Neural cell (in vitro differentiated cells): ENCODE data around the gene CRYBA1. TPM values are rescaled to one million over a fixed set of nuclear protein-coding genes. Genes with fewer than 3 reads are reported as not detected.

ENCODE experiments used
- H2AFZ ChIP-seq: fragments of 200-600, 300-800 bp; sonication (generic), shearing (Covaris generic); 2 replicates; pipeline ENCODE4 v1.6.0; 2014; ENCODE audit warnings: low read depth, mild to moderate bottlenecking, antibody characterized with exemption, low read length, moderate library complexity
- H3F3A ChIP-seq: fragments of 200-600 bp; shearing (Covaris generic); 2 replicates; pipeline ENCODE4 v1.6.1; 2016; ENCODE audit warnings: mild to moderate bottlenecking, moderate library complexity, mixed read lengths, antibody characterized with exemption, low read length; ENCODE audit not compliant: insufficient read depth, poor library complexity, severe bottlenecking
- H3K27ac ChIP-seq: fragments of 200-600, 300-800 bp; sonication (generic), shearing (Covaris generic); 2 replicates; pipeline ENCODE4 v1.5.1; 2014; ENCODE audit warnings: mild to moderate bottlenecking, low read length, moderate library complexity
- H3K27me3 ChIP-seq: fragments of 300-800, 200-600 bp; sonication (generic), shearing (Covaris generic); 2 replicates; pipeline ENCODE4 v1.6.0; 2014; ENCODE audit warnings: mild to moderate bottlenecking, low read depth, low read length, moderate library complexity; ENCODE audit not compliant: insufficient read depth
- H3K36me3 ChIP-seq: fragments of 300-800, 200-600 bp; sonication (generic), shearing (Covaris generic); 2 replicates; pipeline ENCODE4 v1.5.1; 2014; ENCODE audit warnings: mild to moderate bottlenecking, antibody characterized with exemption, low read length, moderate library complexity; ENCODE audit not compliant: insufficient read depth
- H3K4me2 ChIP-seq: fragments of 300-800, 200-600 bp; sonication (generic), shearing (Covaris generic); 2 replicates; pipeline ENCODE4 v1.6.0; 2014; ENCODE audit warnings: mild to moderate bottlenecking, low read length
- H3K4me3 ChIP-seq: fragments of 300-800, 200-600 bp; sonication (generic), shearing (Covaris generic); 2 replicates; pipeline ENCODE4 v1.5.1; 2014; ENCODE audit warnings: mild to moderate bottlenecking, low read length, moderate library complexity
- H3K79me2 ChIP-seq: fragments of 200-600 bp; shearing (Covaris generic); replicated peaks from 2 replicates; pipeline ENCODE4 v1.6.0; 2014; ENCODE audit warnings: mild to moderate bottlenecking, low read length, moderate library complexity; ENCODE audit not compliant: insufficient read depth
- H3K9ac ChIP-seq: fragments of 300-800, 200-600 bp; sonication (generic), shearing (Covaris generic); 2 replicates; pipeline ENCODE4 v1.6.1; 2016; ENCODE audit warnings: mild to moderate bottlenecking, low read length, mixed read lengths
- H3K9me2 ChIP-seq: fragments of 200-600 bp; shearing (Covaris generic); 2 replicates; pipeline ENCODE4 v1.6.1; 2016; ENCODE audit warnings: mild to moderate bottlenecking, low read length, mixed read lengths; ENCODE audit not compliant: insufficient read depth
- H3K9me3 ChIP-seq: fragments of 200-600, 300-800 bp; sonication (generic), shearing (Covaris generic); 2 replicates; pipeline ENCODE4 v1.6.1; 2016; ENCODE audit warnings: mild to moderate bottlenecking, mixed run types, low read length, moderate library complexity, mixed read lengths
- H4K20me1 ChIP-seq: fragments of 200-600 bp; shearing (Covaris generic); 2 replicates; pipeline ENCODE4 v1.6.1; 2016; ENCODE audit warnings: mild to moderate bottlenecking, mixed run types; ENCODE audit not compliant: insufficient read depth
- CTCF ChIP-seq: fragments of 450-650 bp; IDR thresholded peaks from 2 replicates; pipeline ENCODE4 v1.5.1; 2014; ENCODE audit warnings: antibody characterized with exemption, mild to moderate bottlenecking, moderate library complexity; ENCODE audit not compliant: poor library complexity, severe bottlenecking
- EP300 ChIP-seq: fragments of 450-650 bp; conservative IDR thresholded peaks from 2 replicates; pipeline ENCODE4 v1.6.1; 2014; ENCODE audit warnings: antibody characterized with exemption, mild to moderate bottlenecking, moderate library complexity; ENCODE audit not compliant: poor library complexity, severe bottlenecking
- EZH2 ChIP-seq: fragments of 200-600, 300-800 bp; shearing (Covaris generic), sonication (generic); IDR thresholded peaks from 2 replicates; pipeline ENCODE4 v1.6.1; 2014; ENCODE audit warnings: antibody characterized with exemption, low read length, borderline replicate concordance, mild to moderate bottlenecking; ENCODE audit not compliant: insufficient read depth, poor library complexity, severe bottlenecking
- MXI1 ChIP-seq: fragments of 450-650 bp; conservative IDR thresholded peaks from 2 replicates; pipeline ENCODE4 v1.6.1; 2014; ENCODE audit warnings: antibody characterized with exemption, mild to moderate bottlenecking; ENCODE audit not compliant: poor library complexity, severe bottlenecking
- POLR2AphosphoS5 ChIP-seq: IDR thresholded peaks from 2 replicates; pipeline ENCODE4 v1.6.1; 2012
- RAD21 ChIP-seq: fragments of 450-650 bp; conservative IDR thresholded peaks from 2 replicates; pipeline ENCODE4 v1.6.1; 2014; ENCODE audit warnings: antibody characterized with exemption, mild to moderate bottlenecking, moderate library complexity
- REST ChIP-seq: IDR thresholded peaks from 2 replicates; pipeline ENCODE4 v1.6.1; 2012; ENCODE audit warnings: borderline replicate concordance
- SMC3 ChIP-seq: fragments of 450-650 bp; conservative IDR thresholded peaks from 2 replicates; pipeline ENCODE4 v1.6.1; 2014; ENCODE audit warnings: antibody characterized with exemption, mild to moderate bottlenecking, moderate library complexity; ENCODE audit not compliant: poor library complexity
- TAF1 ChIP-seq: IDR thresholded peaks from 2 replicates; pipeline ENCODE4 v1.6.1; 2012; ENCODE audit warnings: low read depth
- polyA plus RNA-seq: library from polyadenylated mRNA; depleted of rRNA; stranded (reverse); fragments of >200 nt; gene quantifications from 2 replicates; pipeline ENCODE4 v1.2.3, GENCODE V29; 2014

Gene CRYBA1
- polyA plus RNA-seq, 1 donor from 2014 or later: not detected

- Histone ChIP-seq H3K4me2 (no peak overlapping the region), H3K27ac (no peak overlapping the region), H4K20me1 (no peaks in the 10 kb centered on the region), H3K4me3 (no peak overlapping the region), H3K9me2 (no peaks in the 10 kb centered on the region), H3K9me3 (no peaks in the 10 kb centered on the region), H3K79me2 (no peaks in the 10 kb centered on the region), H3F3A (no peaks in the 10 kb centered on the region), H3K27me3 (no peaks in the 10 kb centered on the region), H3K36me3 (no peaks in the 10 kb centered on the region), H3K9ac (no peak overlapping the region), H2AFZ (no peak overlapping the region)
- TF ChIP-seq EP300 (no peak), MXI1 (no peak), TAF1 (no peak), CTCF (no peak), SMC3 (no peak), RAD21 (no peak), REST (no peak), EZH2 (no peak), POLR2AphosphoS5 (no peak)
Observed at GRCh38 chr17:29216181-29216580, 30.5 kb upstream of the CRYBA1 start.

- Histone ChIP-seq H3K4me3 (no peak overlapping the region), H3K79me2 (no peaks in the 10 kb centered on the region), H3F3A (no peaks in the 10 kb centered on the region), H3K9ac (no peak overlapping the region), H4K20me1 (no peaks in the 10 kb centered on the region), H3K36me3 (no peaks in the 10 kb centered on the region), H2AFZ (no peak overlapping the region), H3K27me3 (no peaks in the 10 kb centered on the region), H3K9me3 (no peaks in the 10 kb centered on the region), H3K4me2 (no peak overlapping the region), H3K27ac (no peak overlapping the region), H3K9me2 (no peaks in the 10 kb centered on the region)
- TF ChIP-seq TAF1 (no peak), SMC3 (no peak), POLR2AphosphoS5 (no peak), REST (no peak), RAD21 (no peak)
Observed at GRCh38 chr17:29216856-29217255, 29.8 kb upstream of the CRYBA1 start.
